GM12878 (cell line): Measurements from ENCODE around the gene DACH1. TPM values are rescaled to one million over a fixed set of nuclear protein-coding genes. Genes with fewer than 3 reads are reported as not detected.

ENCODE experiments used
- ATAC-seq: fragments of 200-7000 bp; cut with Tn5 transposase; 3 replicates; pipeline ENCODE4 v1.9.1; 2020; ENCODE audit warnings: mild to moderate bottlenecking, moderate library complexity
- BruUV-seq: library from RNA; stranded (reverse); fragments of 400-500 nt; replicated peaks from 2 replicates; lab custom pipeline; 2021; lab: Mats Ljungman, UMichigan
- CTCF ChIA-PET: fragments of 300-600 bp; sonication (Branson Sonifier 250); formaldehyde crosslinking; extraction: SDS; loops from one replicate; lab custom pipeline; 2021; ENCODE audit warnings: inconsistent platforms; lab: Yijun Ruan, JAX
- POLR2A ChIA-PET: fragments of 350-600 bp; formaldehyde crosslinking; extraction: SDS; loops from one replicate; lab custom pipeline; 2021; ENCODE audit warnings: inconsistent platforms; lab: Charles Lee
- RAD21 ChIA-PET: fragments of 300-600 bp; sonication (Branson Sonifier 250); formaldehyde crosslinking; loops from one replicate; lab custom pipeline; 2023; ENCODE audit warnings: antibody characterized with exemption; ENCODE audit not compliant: unreplicated experiment; lab: Charles Lee
- SMC1A ChIA-PET: fragments of 300-600 bp; sonication (Branson Sonifier 250); formaldehyde crosslinking; loops from one replicate; lab custom pipeline; 2023; ENCODE audit not compliant: unreplicated experiment, uncharacterized antibody; lab: Charles Lee
- DNase-seq: peaks from one replicate; pipeline ENCODE4 v3.0.0-alpha.2; 2011; ENCODE audit warnings: low read depth, low spot score
- FAIRE-seq: peaks from 3 replicates; lab custom pipeline; 2011; peaks lifted over from hg19 to GRCh38; lab: Jason Lieb, UNC
- H2AFZ ChIP-seq: 2 replicates; pipeline ENCODE4 v1.6.0; 2011; ENCODE audit warnings: low read depth, low read length, control low read depth; ENCODE audit not compliant: control insufficient read depth
- H3K27ac ChIP-seq: 2 replicates; pipeline ENCODE4 v1.5.1; 2011; ENCODE audit warnings: control low read depth; ENCODE audit not compliant: control insufficient read depth, insufficient read depth
- H3K27me3 ChIP-seq, 2 experiments: replicated peaks in 1 of 2; 2 replicates each; pipeline versions ENCODE4 v1.6.0 to v1.6.1; 2011; ENCODE audit warnings: low read length in 1 of 2; ENCODE audit not compliant: control insufficient read depth in 2 of 2, insufficient read depth in 2 of 2
- H3K36me3 ChIP-seq, 2 experiments: 2 replicates each; pipeline ENCODE4 v1.5.1; 2011; ENCODE audit warnings: low read length in 1 of 2; ENCODE audit not compliant: control insufficient read depth in 2 of 2, insufficient read depth in 2 of 2
- H3K4me1 ChIP-seq: 2 replicates; pipeline ENCODE4 v1.6.1; 2011; ENCODE audit warnings: mild to moderate bottlenecking, low read length, moderate library complexity, mixed read lengths; ENCODE audit not compliant: control insufficient read depth, insufficient read depth
- H3K4me2 ChIP-seq: 2 replicates; pipeline ENCODE4 v1.6.0; 2011; ENCODE audit warnings: control low read depth; ENCODE audit not compliant: control insufficient read depth, insufficient read depth
- H3K4me3 ChIP-seq: fragments of 200-600 bp; sonication (generic); 2 replicates; pipeline ENCODE4 v1.5.1; 2016
- H3K79me2 ChIP-seq: 2 replicates; pipeline ENCODE4 v1.6.0; 2011; ENCODE audit warnings: low read length; ENCODE audit not compliant: control insufficient read depth, insufficient read depth
- H3K9ac ChIP-seq: 2 replicates; pipeline ENCODE4 v1.8.0; 2011; ENCODE audit warnings: low read length, control low read depth, mixed read lengths; ENCODE audit not compliant: control insufficient read depth, insufficient read depth
- H3K9me3 ChIP-seq: replicated peaks from 3 replicates; pipeline ENCODE4 v1.5.1; 2011; ENCODE audit warnings: mild to moderate bottlenecking, low read length; ENCODE audit not compliant: control insufficient read depth, insufficient read depth
- H4K20me1 ChIP-seq: 2 replicates; pipeline ENCODE4 v1.6.0; 2011; ENCODE audit not compliant: control insufficient read depth, insufficient read depth
- ASH2L ChIP-seq: fragments of 300-600, 200-600 bp; sonication (generic); IDR thresholded peaks from 2 replicates; pipeline ENCODE4 v1.6.1; 2017; ENCODE audit warnings: low read depth, mild to moderate bottlenecking, borderline replicate concordance
- BACH1 ChIP-seq: fragments of 450-650 bp; IDR thresholded peaks from 2 replicates; pipeline ENCODE4 v1.6.1; 2017; ENCODE audit warnings: mild to moderate bottlenecking, borderline replicate concordance
- BCL11A ChIP-seq: IDR thresholded peaks from 2 replicates; pipeline ENCODE4 v1.6.1; 2011; ENCODE audit warnings: low read depth, low read length
- BCL3 ChIP-seq: IDR thresholded peaks from 2 replicates; pipeline ENCODE4 v1.6.1; 2011; ENCODE audit warnings: borderline replicate concordance, low read depth, mild to moderate bottlenecking, moderate library complexity, low read length; ENCODE audit not compliant: insufficient read depth, poor library complexity, severe bottlenecking
- EZH2 ChIP-seq: IDR thresholded peaks from 2 replicates; pipeline ENCODE4 v1.6.1; 2012; ENCODE audit warnings: low read depth, mild to moderate bottlenecking, control low read depth, inconsistent platforms, low read length, borderline replicate concordance; ENCODE audit not compliant: control insufficient read depth
- IKZF1 ChIP-seq: fragments of 450-650 bp; conservative IDR thresholded peaks from 2 replicates; pipeline ENCODE4 v1.6.1; 2017; ENCODE audit warnings: antibody characterized with exemption, mild to moderate bottlenecking
- MEF2A ChIP-seq: IDR thresholded peaks from 2 replicates; pipeline ENCODE4 v1.6.1; 2011; ENCODE audit warnings: low read depth, mild to moderate bottlenecking, low read length, moderate library complexity; ENCODE audit not compliant: insufficient read depth
- MEF2B ChIP-seq: fragments of 450-650 bp; IDR thresholded peaks from 2 replicates; pipeline ENCODE4 v1.6.1; 2018; ENCODE audit warnings: mild to moderate bottlenecking, moderate library complexity; ENCODE audit not compliant: partially characterized antibody, poor library complexity, severe bottlenecking
- MTA3 ChIP-seq: IDR thresholded peaks from 2 replicates; pipeline ENCODE4 v1.6.1; 2012; ENCODE audit warnings: low read length, inconsistent platforms, borderline replicate concordance
- PML ChIP-seq: IDR thresholded peaks from 2 replicates; pipeline ENCODE4 v1.6.1; 2012; ENCODE audit warnings: low read length, inconsistent platforms
- SRF ChIP-seq, 2 experiments: IDR thresholded peaks; 2 replicates each; pipeline ENCODE4 v1.6.1; 2011; ENCODE audit warnings: low read depth in 2 of 2, low read length in 2 of 2, mild to moderate bottlenecking in 1 of 2, moderate library complexity in 1 of 2
- WGBS: methylation state at CpG from one replicate; pipeline ENCODE4 v1.1.6; 2016; ENCODE audit warnings: low lambda C conversion rate; ENCODE audit not compliant: insufficient replicate concordance, insufficient coverage; ENCODE audit errors: missing lambda C conversion rate; 5-methylcytosine and 5-hydroxymethylcytosine counted together
- in situ Hi-C: fragments of 300-500 bp; cut with MboI; formaldehyde crosslinking; loops from 9 replicates; pipeline ENCODE4 v1.14.3; 2018; ENCODE audit warnings: mixed read lengths
- intact Hi-C: fragments of 100-400 bp; cut with micrococcal nuclease; formaldehyde crosslinking; loops from one replicate; pipeline ENCODE4 v1.14.2; 2022; ENCODE audit not compliant: unreplicated experiment
- polyA plus RNA-seq, 11 experiments: library from polyadenylated mRNA; depleted of rRNA in 4 of 11; unstranded in 6 of 11; stranded (reverse) in 5 of 11; fragments of >200 nt; fragmentation: Nextera tagmentation in 4 of 11; fragmentation: Illumina TruSeq in 1 of 11; extraction: Ambion mirVana in 4 of 11; extraction: Trizol in 1 of 11; gene quantifications; 1 replicate in 1 of 11; 2 replicates in 10 of 11; pipeline versions ENCODE4 v1.2.1 to v1.2.3, GENCODE V29; 2011 to 2016; ENCODE audit warnings: inconsistent platforms in 2 of 11, missing spikeins in 2 of 11, low read depth in 1 of 11
- total RNA-seq, 4 experiments: library from RNA; depleted of rRNA in 3 of 4; stranded (reverse); fragments of >200 nt in 3 of 4; fragmentation: Illumina TruSeq in 1 of 4; extraction: Trizol in 1 of 4; gene quantifications; 2 replicates each; pipeline versions ENCODE4 v1.2.1 to v1.2.3, GENCODE V29; 2013 to 2021

The DACH1 gene
- total and polyA plus RNA-seq, 10 of the 15 experiments (the other 5 are each of a cell fraction or from before 2014, with no cell fraction given): 0.05 TPM; not detected in 9

- Histone ChIP-seq H3K4me2 (no peak overlapping the region), H3K9me3 (no peaks in the 10 kb centered on the region), H4K20me1 (no peaks in the 10 kb centered on the region), H3K36me3 (no peaks in the 10 kb centered on the region), H3K79me2 (no peaks in the 10 kb centered on the region), H3K4me3 (no peak overlapping the region), H3K4me1 (no peaks in the 10 kb centered on the region), H3K9ac (no peak overlapping the region), H3K27ac (no peak overlapping the region), H3K27me3 (no peaks in the 10 kb centered on the region), H2AFZ (no peak overlapping the region)
- CTCF ChIA-PET: interaction anchor here (1.2 kb wide), 1 partner anchor 8 kb away, joined by 4 read pairs; no protein-coding TSS in a partner anchor
- TF ChIP-seq SRF (IDR thresholded peaks at IDR 0.05; ENCODE audit: low read depth in 2 of 2, low read length in 2 of 2): no peak
- no peak for TF ChIP-seq BACH1
- no peak for TF ChIP-seq BCL3
- no peak for TF ChIP-seq MTA3
- TF ChIP-seq PML: no peak
- TF ChIP-seq MEF2A: no peak
- no peak for TF ChIP-seq MEF2B
- no peak for TF ChIP-seq IKZF1
- TF ChIP-seq ASH2L: no peak
- no peak for TF ChIP-seq BCL11A
- TF ChIP-seq EZH2: no peak
- POLR2A ChIA-PET: no interaction called here
- ATAC-seq (no peak), DNase-seq (no peak), FAIRE-seq (no peak)
- intact Hi-C loops (no loop called here), in situ Hi-C loops (no loop called here)
- BruUV-seq: no TSS peak
- RAD21 ChIA-PET: no interaction called here
- SMC1A ChIA-PET: no interaction called here
- 49% methylated on average over 3 of the region's 3 CpGs for WGBS
These were observed 385.5 kb downstream of the DACH1 start for GRCh38 chr13:71481501-71481900.
